Measurements from ENCODE around the gene SKIDA1. TPM values are rescaled to one million over a fixed set of nuclear protein-coding genes. Genes with fewer than 3 reads are reported as not detected.

The SKIDA1 gene
- total RNA-seq, 1 experiment from 2014 or later: 9.4 TPM

GRCh38 chr10:21490028-21490710 is 35.3 kb downstream of the SKIDA1 start:
- POLR2A ChIA-PET: interaction anchor here (0.6 kb wide), 1 partner anchor 160 kb away, joined by 6 read pairs; no protein-coding TSS in a partner anchor

More at GRCh38 chr10:21490028-21490710, 35.3 kb downstream of the SKIDA1 start:
- Mint-ChIP-seq H3K4me3 (no peak overlapping the region), H3K9me3 (no peaks in the 10 kb centered on the region), H3K4me1 (peaks cover 40% of the 10 kb centered on the region), H3K27ac (no peak overlapping the region), H3K36me3 (0 out of 2 replicates have a peak, but pooled peaks cover 2% of the 10 kb centered on the region), H3K27me3 (ENCODE audit: low read depth) (peaks cover 4% of the 10 kb centered on the region)
- TF ChIP-seq ZNF138 (CRISPR knock-in tag; conservative IDR thresholded peaks at IDR 0.05): no peak
- TF ChIP-seq MYBL2 (CRISPR knock-in tag; IDR thresholded peaks at IDR 0.05): no peak
- TF ChIP-seq SOX15 (CRISPR knock-in tag; IDR thresholded peaks at IDR 0.05): no peak
- no peak for TF ChIP-seq ARID4B (CRISPR knock-in tag; IDR thresholded peaks at IDR 0.05; ENCODE audit: borderline replicate concordance)
- no peak for TF ChIP-seq ZNF512 (CRISPR knock-in tag; IDR thresholded peaks at IDR 0.05; ENCODE audit: borderline replicate concordance)
- no peak for TF ChIP-seq NR1H2 (CRISPR knock-in tag; IDR thresholded peaks at IDR 0.05)
- no peak for TF ChIP-seq E2F5 (CRISPR knock-in tag; IDR thresholded peaks at IDR 0.05)
- no peak for TF ChIP-seq ERG (CRISPR knock-in tag; IDR thresholded peaks at IDR 0.05)
- TF ChIP-seq FOXP1 (CRISPR knock-in tag; IDR thresholded peaks at IDR 0.05; ENCODE audit: borderline replicate concordance): no peak
- no peak for TF ChIP-seq CTCF (IDR thresholded peaks at IDR 0.05)
- no peak for TF ChIP-seq GABPB1 (CRISPR knock-in tag; IDR thresholded peaks at IDR 0.05)
- no peak for TF ChIP-seq ETV6 (CRISPR knock-in tag; IDR thresholded peaks at IDR 0.05)
- CTCF ChIA-PET: interaction anchor here (0.6 to 1.2 kb wide), 3 partner anchors 100 to 298 kb away, joined by 3 to 5 read pairs (median 3); no protein-coding TSS in a partner anchor
- no peak for ATAC-seq
- DNase-seq (ENCODE audit: low spot score): no peak
